Jurkat, Clone E6-1 (cell line): Measurements from ENCODE around the gene SLC22A6.
"Not testable (repeated sequence)": the region's sequence is repeated elsewhere in the genome, so short reads cannot be mapped to it uniquely, and the experiment has no call there.

Source experiments
- DNase-seq: peaks from one replicate; pipeline ENCODE4 v3.0.0-alpha.2; 2011; ENCODE audit warnings: low read depth, low spot score
- H3K4me3 ChIP-seq: 2 replicates; pipeline ENCODE4 v1.5.1; 2011; ENCODE audit warnings: mild to moderate bottlenecking, low read length, control low read depth, moderate library complexity

SLC22A6 gene

DNA sequence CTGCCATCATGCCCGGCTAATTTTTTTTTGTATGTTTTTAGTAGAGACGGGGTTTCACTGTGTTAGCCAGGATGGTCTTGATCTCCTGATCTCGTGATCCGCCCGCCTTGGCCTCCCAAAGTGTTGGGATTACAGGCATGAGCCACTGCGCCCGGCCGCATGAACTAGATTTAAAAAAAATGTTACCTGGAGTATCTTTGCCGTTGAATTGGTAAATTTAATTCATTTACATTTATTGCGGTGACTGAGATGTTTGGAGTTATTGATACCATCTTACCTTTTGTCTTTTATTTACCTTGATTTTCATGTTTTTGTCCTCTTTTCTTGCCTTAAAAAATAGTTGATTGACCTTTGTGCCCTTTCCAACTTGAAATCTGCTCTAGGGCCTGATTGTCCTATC lies 39.2 kb downstream of the SLC22A6 start:
- not testable (repeated sequence) for H3K4me3 ChIP-seq, DNase-seq

DNA sequence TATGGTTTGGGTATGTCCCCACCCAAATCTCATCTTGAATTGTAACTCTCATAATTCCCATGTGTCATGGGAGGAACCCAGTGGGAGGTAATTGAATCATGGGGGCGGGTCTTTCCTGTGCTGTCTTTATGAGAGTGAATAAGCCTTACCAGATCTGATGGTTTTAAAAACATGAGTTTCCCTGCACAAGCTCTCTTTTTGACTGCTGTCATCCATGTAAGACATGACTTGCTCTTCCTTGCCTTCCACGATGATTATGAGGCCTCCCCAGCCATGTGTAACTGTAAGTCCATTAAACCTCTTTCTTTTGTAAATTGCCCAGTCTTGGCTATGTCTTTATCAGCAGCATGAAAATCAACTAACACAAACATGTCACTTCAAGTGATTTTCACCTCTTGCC lies 47.2 kb downstream of the SLC22A6 start:
- H3K4me3 ChIP-seq, DNase-seq: not testable (repeated sequence)

DNA sequence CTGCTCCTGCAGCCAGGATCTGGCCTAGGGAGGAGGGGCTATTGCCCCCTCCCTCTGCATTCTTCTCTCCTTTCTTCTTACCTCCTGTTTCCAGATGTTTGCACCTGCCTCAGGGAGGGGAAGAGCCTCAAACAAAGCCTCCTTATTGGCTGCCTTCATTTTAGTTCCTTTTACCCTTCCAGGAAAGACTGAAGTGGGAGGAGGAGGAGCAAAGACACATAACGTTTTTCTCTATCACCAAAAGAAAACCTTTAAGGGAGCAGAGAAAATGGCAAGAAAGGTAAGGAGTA lies 50.3 kb downstream of the SLC22A6 start:
- DNase-seq = no peak

DNA sequence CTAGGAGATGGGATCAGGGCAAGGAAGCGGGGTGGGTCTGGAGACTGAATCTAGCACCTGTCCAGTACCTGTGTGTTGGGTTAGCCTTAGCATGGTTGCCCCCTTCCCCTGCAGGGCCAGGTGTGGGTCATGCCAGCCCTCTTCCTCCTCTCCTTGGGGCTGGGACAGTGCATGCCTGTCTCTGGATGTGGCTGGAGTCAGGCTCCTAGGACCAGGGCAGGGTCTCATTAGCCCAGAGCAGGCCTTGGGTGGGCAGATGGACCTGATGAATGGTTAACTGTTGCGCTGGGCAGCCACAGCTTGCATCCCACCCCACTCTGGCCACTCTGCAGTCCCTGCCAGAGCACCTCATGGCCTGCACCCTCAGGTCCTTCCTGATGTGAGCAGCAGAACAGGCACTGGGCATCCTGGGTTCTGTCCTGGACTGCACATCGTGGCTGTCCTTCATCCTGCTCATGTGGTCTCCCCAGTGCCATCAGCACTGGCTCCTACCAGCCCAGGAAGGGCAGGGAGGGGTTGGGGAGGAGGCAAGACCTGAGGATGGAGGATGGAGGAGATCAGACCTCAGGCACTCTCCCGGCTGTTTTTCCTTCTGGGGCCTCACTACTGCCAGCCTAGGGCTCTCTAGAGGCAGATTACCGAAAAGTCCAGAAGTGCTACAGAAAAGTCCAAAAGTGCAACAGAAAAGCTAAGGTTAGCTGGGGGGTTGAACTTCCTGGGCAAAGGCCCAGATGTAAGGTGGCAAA lies 50.8 kb downstream of the SLC22A6 start:
- H3K4me3 ChIP-seq = no peak overlapping the region
- DNase-seq = no peak

More for the DNA sequence above, 50.3 kb downstream of the SLC22A6 start:
- H3K4me3 ChIP-seq = no peak overlapping the region

DNA sequence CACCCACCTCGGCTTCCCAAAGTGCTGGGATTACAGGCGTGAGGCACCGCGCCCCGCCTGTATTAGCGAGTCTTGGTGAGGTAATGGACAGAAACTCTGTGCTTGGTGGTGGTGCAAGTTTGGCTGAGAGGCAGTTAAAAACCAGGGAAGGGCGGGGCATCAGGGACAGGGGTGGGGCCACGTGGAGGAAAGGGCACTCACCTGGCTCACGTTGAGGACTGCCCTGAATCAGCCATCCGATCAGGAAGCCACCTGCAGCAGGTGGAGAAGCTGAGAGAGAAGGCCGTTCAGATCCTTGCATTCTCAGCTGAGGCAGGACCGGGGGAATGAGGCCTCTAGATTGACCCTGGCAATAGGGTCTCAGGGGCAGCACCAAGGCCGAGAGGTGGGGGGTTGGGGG lies 51.5 kb downstream of the SLC22A6 start:
- no peak overlapping the region for H3K4me3 ChIP-seq
- no peak for DNase-seq

DNA sequence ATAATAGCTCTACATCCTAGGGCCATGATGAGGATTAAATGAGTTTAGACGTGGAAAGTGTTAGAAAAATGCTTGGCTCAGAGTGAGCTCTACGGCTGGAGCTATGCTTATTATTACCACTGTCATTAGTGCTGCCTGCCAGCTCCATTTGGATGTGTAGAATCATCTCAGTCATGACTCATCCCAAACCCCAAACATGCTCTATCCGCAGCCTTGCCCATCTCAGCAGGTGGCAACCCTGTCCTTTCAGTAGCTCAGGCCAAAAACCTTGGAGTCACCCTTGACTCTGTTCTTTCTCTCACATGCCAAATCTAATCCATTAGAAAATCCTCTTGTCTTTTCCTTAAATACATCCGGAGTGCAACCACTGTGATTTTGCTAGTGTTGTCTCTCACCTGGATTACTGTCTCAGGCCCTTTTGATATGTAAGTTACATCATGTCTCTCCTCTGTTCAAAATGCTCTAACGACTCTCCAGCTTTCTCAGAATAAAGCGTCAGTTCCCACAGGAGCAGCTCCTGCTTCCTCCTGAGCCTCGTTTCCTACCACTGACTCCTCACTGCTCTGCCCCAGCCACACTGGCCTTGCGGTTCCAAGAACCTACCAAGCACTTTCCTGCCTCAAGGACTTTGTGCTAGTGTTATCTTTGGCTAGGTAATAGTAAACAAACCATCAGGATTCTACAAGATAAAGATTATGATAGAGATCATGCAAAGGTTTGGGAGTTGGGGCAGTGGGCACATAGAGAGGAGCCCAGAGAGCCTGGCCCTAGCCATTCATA lies 53.1 kb downstream of the SLC22A6 start:
- DNase-seq = no peak
- H3K4me3 ChIP-seq = no peak overlapping the region

DNA sequence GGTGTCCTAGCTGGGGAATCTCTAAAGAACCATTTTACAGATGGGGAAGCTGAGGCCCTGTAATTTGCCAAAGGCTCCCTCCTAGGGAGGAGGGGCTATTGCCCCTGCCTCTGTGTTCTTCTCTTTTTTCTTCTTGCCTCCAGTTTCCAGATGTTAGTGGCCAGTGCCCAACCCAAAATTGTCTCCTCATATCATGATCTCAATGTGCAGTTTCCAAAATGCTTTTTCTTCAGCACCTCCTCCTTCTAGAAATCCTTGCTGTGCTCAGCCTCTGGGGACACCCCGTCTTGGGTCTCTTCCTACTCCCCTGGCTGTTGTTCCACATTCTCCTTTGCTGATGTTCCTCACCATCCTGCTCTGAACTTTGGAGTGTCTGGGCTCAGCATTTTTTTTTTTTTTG lies 54.1 kb downstream of the SLC22A6 start:
- no peak overlapping the region for H3K4me3 ChIP-seq
- no peak for DNase-seq

DNA sequence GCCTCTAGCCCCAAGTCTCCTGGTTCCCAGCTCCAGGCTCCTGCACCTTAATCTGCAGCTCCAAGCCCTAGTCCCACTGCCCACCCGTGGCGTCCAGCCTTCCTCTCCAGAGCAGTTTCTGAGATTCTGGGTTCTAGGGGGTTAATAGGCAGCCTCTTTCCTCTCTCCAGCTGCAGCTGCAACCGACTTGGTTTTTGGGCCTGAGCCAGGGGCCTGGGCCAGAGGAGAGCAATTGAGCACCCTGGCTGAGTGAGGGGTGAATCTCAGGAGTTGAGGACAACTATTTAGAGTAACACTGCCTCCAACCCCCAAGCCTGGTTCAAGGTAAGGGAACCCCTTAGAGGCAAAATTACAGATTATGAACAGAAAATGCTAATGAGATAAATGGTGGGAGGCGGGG lies 54.6 kb downstream of the SLC22A6 start:
- H3K4me3 ChIP-seq = no peak overlapping the region
- no peak for DNase-seq

DNA sequence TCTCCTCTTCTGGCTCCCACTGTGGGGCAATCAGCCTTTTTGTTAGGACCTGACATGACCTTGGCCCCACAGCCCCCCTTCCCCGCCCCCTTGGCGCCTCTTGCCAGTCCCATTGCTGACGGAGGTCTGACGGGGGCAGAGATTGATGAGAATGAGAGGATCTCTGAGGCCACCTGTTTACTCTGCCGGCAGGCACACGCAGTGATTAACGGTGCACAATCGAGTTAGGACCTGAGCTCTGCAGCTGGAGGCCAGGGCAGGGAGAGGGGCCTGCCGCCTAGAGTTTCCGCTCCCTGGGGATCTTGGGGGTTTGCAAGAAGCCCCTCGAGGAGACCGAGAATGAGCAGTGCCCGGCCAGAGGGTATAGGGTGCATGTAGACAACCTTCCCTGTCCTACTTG lies 56.8 kb downstream of the SLC22A6 start:
- no peak overlapping the region for H3K4me3 ChIP-seq
- DNase-seq = no peak

DNA sequence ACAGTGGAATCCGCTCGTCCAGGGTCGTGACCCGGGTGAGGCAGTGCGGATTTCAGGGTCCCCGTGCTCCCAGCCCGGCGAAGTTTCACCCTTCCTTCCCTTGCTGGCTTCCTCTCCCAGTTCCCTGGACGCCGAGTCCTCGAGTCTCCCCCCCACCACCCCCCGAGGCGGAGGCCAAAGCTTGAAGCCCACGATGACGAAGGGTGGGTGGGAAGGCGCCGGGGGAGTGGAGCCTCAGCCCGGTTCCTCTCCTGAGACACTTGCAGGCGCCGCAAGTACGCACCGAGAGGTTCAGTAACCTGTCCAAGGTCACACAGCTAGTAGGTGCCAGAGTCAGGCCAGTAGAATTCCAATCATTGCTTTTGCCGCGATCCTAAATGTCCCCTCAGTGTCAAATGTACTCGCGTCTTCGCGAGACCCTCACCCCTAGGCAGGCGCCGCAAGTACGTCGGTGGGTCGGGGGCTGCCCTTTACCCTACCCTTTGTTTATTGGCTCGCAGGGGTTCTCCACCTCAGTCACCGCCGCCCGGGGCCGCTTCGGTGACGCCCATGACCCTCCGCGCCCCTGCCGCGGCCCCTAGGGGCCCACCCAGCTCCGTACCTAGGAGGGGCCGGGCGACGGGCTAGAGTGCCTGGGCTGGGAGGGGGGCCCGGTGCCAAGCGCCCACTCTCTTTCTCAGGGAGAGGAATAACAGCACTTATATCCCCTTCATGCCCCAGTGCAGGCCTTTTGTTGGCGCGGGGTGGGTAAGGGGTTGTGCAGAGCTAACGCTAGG lies 57.9 kb downstream of the SLC22A6 start:
- H3K4me3 ChIP-seq = no peak overlapping the region
- DNase-seq = no peak
